Measurements from ENCODE around the gene PAF1. TPM values are rescaled to one million over a fixed set of nuclear protein-coding genes. Genes with fewer than 3 reads are reported as not detected.

Gene PAF1
- total RNA-seq, 1 donor from 2014 or later, result 70.2 TPM

DNA sequence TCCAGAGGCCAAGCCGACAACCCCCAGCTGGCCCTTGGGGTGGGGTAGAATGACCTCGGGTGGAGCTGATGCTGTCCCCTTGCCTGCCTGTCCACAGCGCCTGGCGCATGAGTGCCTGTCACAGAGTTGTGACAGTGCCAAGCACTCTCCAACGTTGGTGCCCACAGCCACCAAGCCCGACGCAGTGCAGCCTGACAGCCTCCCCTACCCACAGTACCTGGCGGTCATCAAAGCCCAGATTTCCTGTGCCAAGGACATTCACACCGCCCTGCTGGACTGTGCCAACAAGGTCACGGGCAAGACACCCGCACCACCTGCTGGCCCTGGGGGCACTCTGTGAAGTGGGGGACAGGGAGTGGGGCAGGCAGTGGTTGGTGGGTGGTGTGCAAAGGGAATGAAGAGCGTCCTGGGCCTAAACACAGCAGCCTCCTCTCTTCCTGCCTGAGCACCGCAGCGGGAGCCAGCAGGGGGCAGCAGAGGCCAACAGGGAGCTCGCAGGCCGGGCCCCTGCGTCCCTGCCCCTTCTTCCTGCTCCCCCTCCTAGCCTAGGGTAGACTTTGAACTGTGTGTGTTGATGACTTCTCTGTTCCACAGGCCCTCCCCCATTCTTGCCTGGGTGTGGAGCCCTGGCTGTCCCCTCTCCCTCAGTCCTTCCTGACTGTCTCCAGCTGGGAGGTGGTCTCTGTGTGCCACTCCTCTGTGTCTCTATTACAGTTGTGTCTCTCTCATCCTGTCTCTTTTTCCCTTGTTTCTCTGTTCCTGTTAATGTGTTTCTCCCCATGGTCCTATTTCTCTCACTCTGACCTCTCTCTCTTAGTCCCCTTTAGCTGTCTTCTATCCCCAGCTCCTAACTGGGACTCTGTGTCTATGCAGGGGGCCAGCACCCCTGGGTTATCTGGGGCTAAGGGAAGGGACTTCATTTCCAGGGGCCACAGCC is 6.7 kb upstream of the PAF1 start:
- TF ChIP-seq POLR2A (IDR thresholded peaks at IDR 0.05) (no peak), POLR2AphosphoS5 (IDR thresholded peaks at IDR 0.05; ENCODE audit: insufficient read depth in 1 of 2, low read depth in 1 of 2) (peak in 1 of 2 donors; percentile 46)
- TF ChIP-seq, protein P1, sequence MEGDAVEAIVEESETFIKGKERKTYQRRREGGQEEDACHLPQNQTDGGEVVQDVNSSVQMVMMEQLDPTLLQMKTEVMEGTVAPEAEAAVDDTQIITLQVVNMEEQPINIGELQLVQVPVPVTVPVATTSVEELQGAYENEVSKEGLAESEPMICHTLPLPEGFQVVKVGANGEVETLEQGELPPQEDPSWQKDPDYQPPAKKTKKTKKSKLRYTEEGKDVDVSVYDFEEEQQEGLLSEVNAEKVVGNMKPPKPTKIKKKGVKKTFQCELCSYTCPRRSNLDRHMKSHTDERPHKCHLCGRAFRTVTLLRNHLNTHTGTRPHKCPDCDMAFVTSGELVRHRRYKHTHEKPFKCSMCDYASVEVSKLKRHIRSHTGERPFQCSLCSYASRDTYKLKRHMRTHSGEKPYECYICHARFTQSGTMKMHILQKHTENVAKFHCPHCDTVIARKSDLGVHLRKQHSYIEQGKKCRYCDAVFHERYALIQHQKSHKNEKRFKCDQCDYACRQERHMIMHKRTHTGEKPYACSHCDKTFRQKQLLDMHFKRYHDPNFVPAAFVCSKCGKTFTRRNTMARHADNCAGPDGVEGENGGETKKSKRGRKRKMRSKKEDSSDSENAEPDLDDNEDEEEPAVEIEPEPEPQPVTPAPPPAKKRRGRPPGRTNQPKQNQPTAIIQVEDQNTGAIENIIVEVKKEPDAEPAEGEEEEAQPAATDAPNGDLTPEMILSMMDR (IDR thresholded peaks at IDR 0.05), result peak; percentile 97 to 98 (median 97)
- Histone ChIP-seq H3K4me1 (peaks cover 54% of the 10 kb centered on the region), H3K27ac (peak overlapping the region; percentile 97), H3K4me3 (peak overlapping the region in 1 of 2 donors; percentile 12), H3K27me3 (no peaks in the 10 kb centered on the region), H3K9me3 (no peaks in the 10 kb centered on the region), H3K36me3 (peaks cover 0 to 10% of the 10 kb centered on the region in 2 donors)
- intact Hi-C loops (cut with DNase I), result loop anchor here (5.0 to 10.0 kb wide), 2 partner anchors 45 to 137 kb away; partner anchors contain the start of gene EID2B
- DNase-seq (ENCODE audit: extremely low spot score in 2 of 2), result peak in 1 of 2 donors; percentile 92

DNA sequence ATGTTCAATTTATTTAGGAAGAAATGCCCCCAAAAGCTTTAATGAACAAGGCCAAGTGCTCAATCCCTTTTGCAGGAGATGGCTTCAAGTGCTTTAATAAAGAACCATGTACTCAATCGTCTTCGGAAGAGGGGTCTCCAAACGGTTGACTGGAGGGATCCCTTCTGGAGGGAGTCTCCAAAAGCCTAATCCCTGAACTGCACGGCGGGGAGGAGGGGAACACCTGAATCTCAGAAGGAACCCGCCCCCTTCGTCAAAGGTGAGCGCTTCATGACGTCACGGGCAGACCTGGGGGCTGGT is 505 bp downstream of the PAF1 start:
- intact Hi-C loops (cut with DNase I), result loop anchor here (10.0 kb wide), 1 partner anchor 144 kb away; the partner anchor contains the start of gene EID2B
- H3K4me1 ChIP-seq, result peaks cover 33% of the 10 kb centered on the region

DNA sequence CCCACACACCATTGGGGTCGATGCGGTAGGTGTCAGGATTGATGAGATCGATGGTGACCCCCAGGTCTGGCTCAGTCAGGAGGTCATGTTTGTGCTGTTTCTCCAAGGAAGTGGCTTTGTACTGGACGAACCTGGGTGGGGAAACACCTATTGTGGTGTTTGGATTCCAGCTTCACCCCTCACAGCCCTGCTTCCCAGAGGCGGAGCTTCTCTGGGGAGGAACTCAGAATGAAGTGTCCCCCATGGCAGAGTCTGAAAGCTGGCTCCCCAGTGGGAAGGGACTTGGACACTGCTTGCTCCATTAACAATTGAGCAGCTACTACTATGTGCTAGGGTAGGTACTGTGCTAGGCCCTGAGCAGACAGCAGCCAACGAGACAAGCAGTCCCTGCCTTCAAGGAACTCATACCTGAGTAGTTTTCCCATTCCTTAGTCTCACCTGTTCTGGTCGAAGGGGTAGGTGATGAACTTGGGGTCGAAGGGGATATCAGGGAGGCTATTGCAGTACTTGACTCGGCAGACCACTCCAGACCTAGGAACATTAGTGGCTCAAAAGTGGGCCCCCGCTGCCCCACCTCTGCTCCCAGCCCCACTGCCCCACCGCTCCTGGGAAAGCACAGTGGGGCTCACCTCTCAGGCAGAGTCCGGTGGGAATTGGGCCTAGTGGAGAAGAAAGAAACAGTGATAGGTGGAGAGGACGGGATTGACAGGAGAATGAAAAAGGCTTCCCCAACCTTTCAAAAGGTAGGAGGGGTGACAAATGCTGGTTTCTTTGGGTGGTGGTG is 1.1 kb downstream of the PAF1 start:
- intact Hi-C loops (cut with DNase I), result loop anchor here (10.0 kb wide), 1 partner anchor 145 kb away; the partner anchor contains the start of gene EID2B
- H3K27me3 ChIP-seq, result no peaks in the 10 kb centered on the region
- H3K36me3 ChIP-seq, result peaks cover 0 to 52% of the 10 kb centered on the region in 2 donors
- peaks cover 33% of the 10 kb centered on the region for H3K4me1 ChIP-seq
- H3K9me3 ChIP-seq, result no peaks in the 10 kb centered on the region
- DNase-seq (ENCODE audit: extremely low spot score in 2 of 2), result no peak
- H3K4me3 ChIP-seq, result peak overlapping the region; percentile 93 to 99
- TF ChIP-seq POLR2AphosphoS5 (IDR thresholded peaks at IDR 0.05; ENCODE audit: insufficient read depth in 1 of 2, low read depth in 1 of 2), result no peak
- no peak for TF ChIP-seq POLR2A (IDR thresholded peaks at IDR 0.05)
- TF ChIP-seq, protein P1 (IDR thresholded peaks at IDR 0.05), result no peak
- H3K27ac ChIP-seq, result peak overlapping the region; percentile 99

More for the DNA sequence above, 505 bp downstream of the PAF1 start:
- Histone ChIP-seq H3K27ac (peak overlapping the region; percentile 99), H3K9me3 (no peaks in the 10 kb centered on the region), H3K36me3 (peaks cover 0 to 46% of the 10 kb centered on the region in 2 donors), H3K27me3 (no peaks in the 10 kb centered on the region), H3K4me3 (peak overlapping the region; percentile 93 to 99)
- DNase-seq (ENCODE audit: extremely low spot score in 2 of 2), result peak in 1 of 2 donors; percentile 92
- TF ChIP-seq, protein P1 (IDR thresholded peaks at IDR 0.05), result no peak
- no peak for TF ChIP-seq POLR2AphosphoS5 (IDR thresholded peaks at IDR 0.05; ENCODE audit: insufficient read depth in 1 of 2, low read depth in 1 of 2)
- TF ChIP-seq POLR2A (IDR thresholded peaks at IDR 0.05), result no peak

DNA sequence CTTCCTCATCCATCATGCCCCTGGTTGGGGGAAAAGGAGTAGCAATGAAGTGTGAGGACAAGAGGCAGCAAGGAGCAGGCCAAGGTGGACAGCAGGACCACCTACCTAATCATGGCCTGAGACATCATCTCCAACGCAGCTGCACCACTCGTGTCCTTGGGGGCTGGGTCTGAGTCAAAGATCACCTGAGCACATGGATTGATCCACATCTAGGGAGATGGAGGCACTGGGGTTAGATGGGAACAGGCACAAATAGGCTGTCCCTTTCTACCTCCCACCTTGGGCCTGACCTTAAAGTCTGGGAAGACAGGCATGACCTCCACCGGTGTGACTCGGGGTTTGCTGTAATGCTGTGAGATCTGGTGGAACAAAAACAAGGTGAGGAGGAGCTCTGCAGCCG is 2.2 kb downstream of the PAF1 start:
- Histone ChIP-seq H3K4me1 (peaks cover 29% of the 10 kb centered on the region), H3K27me3 (no peaks in the 10 kb centered on the region), H3K4me3 (no peak overlapping the region), H3K36me3 (peaks cover 0 to 49% of the 10 kb centered on the region in 2 donors), H3K9me3 (no peaks in the 10 kb centered on the region), H3K27ac (peak overlapping the region; percentile 13)
- TF ChIP-seq POLR2A (IDR thresholded peaks at IDR 0.05) (no peak), POLR2AphosphoS5 (IDR thresholded peaks at IDR 0.05; ENCODE audit: insufficient read depth in 1 of 2, low read depth in 1 of 2) (no peak)
- intact Hi-C loops (cut with DNase I), result no loop called here
- DNase-seq (ENCODE audit: extremely low spot score in 2 of 2), result no peak

DNA sequence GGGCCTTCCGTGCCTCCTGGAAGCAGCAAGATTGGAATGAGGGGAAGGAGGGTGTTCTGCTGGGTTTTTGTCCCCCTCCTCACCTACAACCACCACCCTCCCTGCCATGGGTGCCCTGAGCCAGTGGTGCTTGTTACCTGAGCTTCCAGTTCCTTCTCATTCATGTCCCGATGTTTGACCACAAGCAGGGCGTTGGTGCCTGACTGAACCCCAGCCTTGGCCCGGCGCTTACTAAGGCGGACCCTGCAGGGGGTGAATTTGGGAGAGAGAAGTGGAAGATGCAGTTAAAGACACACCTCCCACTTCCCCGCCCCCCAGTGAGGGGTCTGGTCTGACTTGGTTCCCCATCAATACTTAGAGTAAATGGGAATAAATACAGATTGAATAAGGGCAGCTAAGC is 4.3 kb downstream of the PAF1 start:
- no peaks in the 10 kb centered on the region for H3K9me3 ChIP-seq
- intact Hi-C loops (cut with DNase I), result no loop called here
- peaks cover 0 to 61% of the 10 kb centered on the region in 2 donors for H3K36me3 ChIP-seq
- no peak overlapping the region for H3K4me3 ChIP-seq
- H3K27me3 ChIP-seq, result no peaks in the 10 kb centered on the region
- TF ChIP-seq, protein P1 (IDR thresholded peaks at IDR 0.05), result no peak
- no peak for TF ChIP-seq POLR2A (IDR thresholded peaks at IDR 0.05)
- no peak for TF ChIP-seq POLR2AphosphoS5 (IDR thresholded peaks at IDR 0.05; ENCODE audit: insufficient read depth in 1 of 2, low read depth in 1 of 2)
- no peak overlapping the region for H3K27ac ChIP-seq
- H3K4me1 ChIP-seq, result peaks cover 14% of the 10 kb centered on the region
- no peak for DNase-seq (ENCODE audit: extremely low spot score in 2 of 2)
